OCI-M1 (cell line): ENCODE data around the gene EXOC1.
"Not testable (repeated sequence)": the region's sequence is repeated elsewhere in the genome, so short reads cannot be mapped to it uniquely, and the experiment has no call there.

Experiments
- DNase-seq: peaks from one replicate; lab custom pipeline; 2025; lab: John Stamatoyannopoulos, UW

Gene EXOC1

GRCh38 chr4:55907469-55907868, 54.0 kb downstream of the EXOC1 start:
- peak; percentile 27 for DNase-seq

GRCh38 chr4:55910140-55910539, 56.7 kb downstream of the EXOC1 start:
- DNase-seq, result no peak

- no peak for DNase-seq
These were observed 58.8 kb downstream of the EXOC1 start for GRCh38 chr4:55912249-55912648.

- DNase-seq, result no peak
These were observed 67.1 kb downstream of the EXOC1 start for GRCh38 chr4:55920571-55920970.

- no peak for DNase-seq
These were observed 67.6 kb downstream of the EXOC1 start for GRCh38 chr4:55921093-55921492.

- no peak for DNase-seq
These were observed 71.8 kb downstream of the EXOC1 start for GRCh38 chr4:55925241-55925640.

- no peak for DNase-seq
These were observed 73.2 kb downstream of the EXOC1 start for GRCh38 chr4:55926610-55927009.

- DNase-seq, result peak; percentile 64
These were observed 74.5 kb downstream of the EXOC1 start for GRCh38 chr4:55927803-55928437.

GRCh38 chr4:55928846-55929245, 75.4 kb downstream of the EXOC1 start:
- DNase-seq, result no peak

GRCh38 chr4:55931043-55931442, 77.6 kb downstream of the EXOC1 start:
- DNase-seq, result no peak

- DNase-seq, result no peak
These were observed 78.4 kb downstream of the EXOC1 start for GRCh38 chr4:55931833-55932232.

- DNase-seq, result no peak
These were observed 79.1 kb downstream of the EXOC1 start for GRCh38 chr4:55932511-55932910.

GRCh38 chr4:55933611-55934010, 80.2 kb downstream of the EXOC1 start:
- no peak for DNase-seq

GRCh38 chr4:55935907-55936306, 82.5 kb downstream of the EXOC1 start:
- DNase-seq, result not testable (repeated sequence)

GRCh38 chr4:55938481-55938880, 85.0 kb downstream of the EXOC1 start:
- no peak for DNase-seq

- DNase-seq, result no peak
These were observed 86.0 kb downstream of the EXOC1 start for GRCh38 chr4:55939421-55939820.

- no peak for DNase-seq
These were observed 88.5 kb downstream of the EXOC1 start for GRCh38 chr4:55941881-55942396.

GRCh38 chr4:55947254-55947882, 93.9 kb downstream of the EXOC1 start:
- DNase-seq, result peak; percentile 89

GRCh38 chr4:55947912-55948725, 94.7 kb downstream of the EXOC1 start:
- DNase-seq, result peak; percentile 83

GRCh38 chr4:55948726-55949481, 95.5 kb downstream of the EXOC1 start, which contains the start of gene CEP135:
Gene CEP135, plus strand, starts transcription at chr4:55948945. Its CDS starts 3,186 bp downstream, at chr4:55952131.
- DNase-seq, result peak; percentile 97

- no peak for DNase-seq
These were observed 96.0 kb downstream of the EXOC1 start for GRCh38 chr4:55949482-55949802.
